ENCODE measurements around the gene LRMDA. TPM values are rescaled to one million over a fixed set of nuclear protein-coding genes. Genes with fewer than 3 reads are reported as not detected.

The LRMDA gene
- total RNA-seq, 1 experiment from 2014 or later, result 4.8 TPM

DNA sequence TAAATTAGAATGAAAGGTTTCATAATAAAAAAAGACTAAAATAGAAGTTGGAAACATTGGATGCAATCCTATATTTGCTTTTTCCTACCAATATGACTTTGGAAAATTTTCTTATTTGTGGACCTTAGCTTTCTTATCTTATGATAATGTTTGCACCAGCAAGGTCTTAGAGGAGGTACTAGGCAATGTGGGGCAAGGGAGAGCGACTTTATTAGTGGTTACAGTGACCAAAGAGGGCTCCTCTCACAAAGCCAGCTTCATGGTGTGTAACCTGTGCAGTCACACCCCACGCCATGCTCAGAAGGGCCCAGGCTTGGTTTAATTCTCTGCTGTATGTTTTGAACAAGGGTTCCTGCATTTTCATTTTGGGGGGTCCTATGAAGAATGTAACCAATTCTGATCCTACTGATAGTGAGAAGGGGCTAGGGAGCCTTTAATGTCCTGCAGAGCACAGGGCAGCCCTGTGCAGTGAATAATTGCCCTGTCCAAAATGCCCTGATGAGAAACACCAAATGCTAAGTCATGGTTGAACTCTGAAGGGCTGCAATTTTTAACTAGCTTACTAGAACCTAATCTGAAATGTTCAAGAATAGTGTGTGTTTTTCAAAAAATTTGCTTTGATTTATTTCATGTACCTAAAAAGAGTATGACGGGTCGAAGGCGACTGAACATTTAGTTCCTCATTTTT lies 1047.8 kb downstream of the LRMDA start:
- no peak overlapping the region for H3K9ac ChIP-seq (ENCODE audit: low read length)
- no peak overlapping the region for H3K4me2 ChIP-seq (ENCODE audit: low read length)
- H3K4me3 ChIP-seq (replicated peaks in 1 of 2; ENCODE audit: low read depth in 1 of 2, low read length in 2 of 2), result no peak overlapping the region
- intact Hi-C loops (cut with micrococcal nuclease), result no loop called here
- no TSS peak for BruUV-seq (replicated peaks)
- POLR2A ChIA-PET, result no interaction called here
- no peaks in the 10 kb centered on the region for H3K27me3 ChIP-seq (ENCODE audit: insufficient read depth, low read length)
- RAD21 ChIA-PET (ENCODE audit: low non-redundant PET in 1 of 2, low total read pairs in 2 of 2, uncharacterized antibody in 2 of 2, unreplicated experiment in 2 of 2), result no interaction called here
- TF ChIP-seq CEBPB (IDR thresholded peaks at IDR 0.05; ENCODE audit: low read depth), result no peak
- no peak for TF ChIP-seq CBX3 (IDR thresholded peaks at IDR 0.05; ENCODE audit: low read depth)
- TF ChIP-seq EGR1 (IDR thresholded peaks at IDR 0.05; ENCODE audit: low read depth), result no peak
- no peak for TF ChIP-seq YY1 (IDR thresholded peaks at IDR 0.05; ENCODE audit: extremely low read depth, insufficient replicate concordance, low read depth, low read length)
- TF ChIP-seq ZFX (IDR thresholded peaks at IDR 0.05), result no peak
- TF ChIP-seq, protein P1, sequence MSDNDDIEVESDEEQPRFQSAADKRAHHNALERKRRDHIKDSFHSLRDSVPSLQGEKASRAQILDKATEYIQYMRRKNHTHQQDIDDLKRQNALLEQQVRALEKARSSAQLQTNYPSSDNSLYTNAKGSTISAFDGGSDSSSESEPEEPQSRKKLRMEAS (IDR thresholded peaks at IDR 0.05), result no peak
- TF ChIP-seq, protein P2, sequence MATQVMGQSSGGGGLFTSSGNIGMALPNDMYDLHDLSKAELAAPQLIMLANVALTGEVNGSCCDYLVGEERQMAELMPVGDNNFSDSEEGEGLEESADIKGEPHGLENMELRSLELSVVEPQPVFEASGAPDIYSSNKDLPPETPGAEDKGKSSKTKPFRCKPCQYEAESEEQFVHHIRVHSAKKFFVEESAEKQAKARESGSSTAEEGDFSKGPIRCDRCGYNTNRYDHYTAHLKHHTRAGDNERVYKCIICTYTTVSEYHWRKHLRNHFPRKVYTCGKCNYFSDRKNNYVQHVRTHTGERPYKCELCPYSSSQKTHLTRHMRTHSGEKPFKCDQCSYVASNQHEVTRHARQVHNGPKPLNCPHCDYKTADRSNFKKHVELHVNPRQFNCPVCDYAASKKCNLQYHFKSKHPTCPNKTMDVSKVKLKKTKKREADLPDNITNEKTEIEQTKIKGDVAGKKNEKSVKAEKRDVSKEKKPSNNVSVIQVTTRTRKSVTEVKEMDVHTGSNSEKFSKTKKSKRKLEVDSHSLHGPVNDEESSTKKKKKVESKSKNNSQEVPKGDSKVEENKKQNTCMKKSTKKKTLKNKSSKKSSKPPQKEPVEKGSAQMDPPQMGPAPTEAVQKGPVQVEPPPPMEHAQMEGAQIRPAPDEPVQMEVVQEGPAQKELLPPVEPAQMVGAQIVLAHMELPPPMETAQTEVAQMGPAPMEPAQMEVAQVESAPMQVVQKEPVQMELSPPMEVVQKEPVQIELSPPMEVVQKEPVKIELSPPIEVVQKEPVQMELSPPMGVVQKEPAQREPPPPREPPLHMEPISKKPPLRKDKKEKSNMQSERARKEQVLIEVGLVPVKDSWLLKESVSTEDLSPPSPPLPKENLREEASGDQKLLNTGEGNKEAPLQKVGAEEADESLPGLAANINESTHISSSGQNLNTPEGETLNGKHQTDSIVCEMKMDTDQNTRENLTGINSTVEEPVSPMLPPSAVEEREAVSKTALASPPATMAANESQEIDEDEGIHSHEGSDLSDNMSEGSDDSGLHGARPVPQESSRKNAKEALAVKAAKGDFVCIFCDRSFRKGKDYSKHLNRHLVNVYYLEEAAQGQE (IDR thresholded peaks at IDR 0.05; ENCODE audit: low read depth), result no peak
- TF ChIP-seq RAD21 (IDR thresholded peaks at IDR 0.05; ENCODE audit: low read depth), result no peak
- TF ChIP-seq POLR2A (IDR thresholded peaks at IDR 0.05; ENCODE audit: borderline replicate concordance, extremely low read depth, insufficient read depth, insufficient read length), result no peak
- TF ChIP-seq, protein P3, sequence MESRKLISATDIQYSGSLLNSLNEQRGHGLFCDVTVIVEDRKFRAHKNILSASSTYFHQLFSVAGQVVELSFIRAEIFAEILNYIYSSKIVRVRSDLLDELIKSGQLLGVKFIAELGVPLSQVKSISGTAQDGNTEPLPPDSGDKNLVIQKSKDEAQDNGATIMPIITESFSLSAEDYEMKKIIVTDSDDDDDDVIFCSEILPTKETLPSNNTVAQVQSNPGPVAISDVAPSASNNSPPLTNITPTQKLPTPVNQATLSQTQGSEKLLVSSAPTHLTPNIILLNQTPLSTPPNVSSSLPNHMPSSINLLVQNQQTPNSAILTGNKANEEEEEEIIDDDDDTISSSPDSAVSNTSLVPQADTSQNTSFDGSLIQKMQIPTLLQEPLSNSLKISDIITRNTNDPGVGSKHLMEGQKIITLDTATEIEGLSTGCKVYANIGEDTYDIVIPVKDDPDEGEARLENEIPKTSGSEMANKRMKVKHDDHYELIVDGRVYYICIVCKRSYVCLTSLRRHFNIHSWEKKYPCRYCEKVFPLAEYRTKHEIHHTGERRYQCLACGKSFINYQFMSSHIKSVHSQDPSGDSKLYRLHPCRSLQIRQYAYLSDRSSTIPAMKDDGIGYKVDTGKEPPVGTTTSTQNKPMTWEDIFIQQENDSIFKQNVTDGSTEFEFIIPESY (IDR thresholded peaks at IDR 0.05; ENCODE audit: extremely low read depth, insufficient replicate concordance, low read length), result no peak
- TF ChIP-seq EZH2phosphoT487 (IDR thresholded peaks at IDR 0.05; ENCODE audit: borderline replicate concordance), result no peak
- H4K20me1 ChIP-seq (ENCODE audit: insufficient read depth), result no peaks in the 10 kb centered on the region
- no peak overlapping the region for H2AFZ ChIP-seq (ENCODE audit: low read depth, low read length, poor library complexity, severe bottlenecking)
- H3K4me1 ChIP-seq (ENCODE audit: control insufficient read depth in 1 of 2, insufficient read depth in 2 of 2, low read length in 2 of 2), result no peaks in the 10 kb centered on the region
- no peaks in the 10 kb centered on the region for H3K36me3 ChIP-seq (ENCODE audit: control insufficient read depth in 1 of 2, insufficient read depth in 2 of 2, low read length in 2 of 2)
- no peak overlapping the region for H3K27ac ChIP-seq (ENCODE audit: low read depth, low read length)
- no peak for DNase-seq (ENCODE audit: low read depth, low spot score)
- H3K9me3 ChIP-seq (ENCODE audit: control insufficient read depth in 1 of 2, insufficient read depth in 1 of 2, low read depth in 1 of 2, low read length in 2 of 2), result no peaks in the 10 kb centered on the region
- no peaks in the 10 kb centered on the region for H3K79me2 ChIP-seq (ENCODE audit: insufficient read depth, low read length)
- no peaks in the 10 kb centered on the region for H3K9me2 ChIP-seq (ENCODE audit: insufficient read depth)
- CTCF ChIA-PET, result no interaction called here
- ATAC-seq, result no peak

All from HCT116 (cell line).